HG02588 (cell line): Measurements from ENCODE around the gene CD300LG.

Experiments
- ATAC-seq: cut with Tn5 transposase; IDR thresholded peaks from one replicate; pipeline ENCODE4 v1.9.1; 2021; ENCODE audit warnings: mild to moderate bottlenecking, moderate library complexity; ENCODE audit not compliant: unreplicated experiment

Gene CD300LG

GRCh38 chr17:43905400-43905984 lies 58.5 kb downstream of the CD300LG start:
- no peak for ATAC-seq

DNA sequence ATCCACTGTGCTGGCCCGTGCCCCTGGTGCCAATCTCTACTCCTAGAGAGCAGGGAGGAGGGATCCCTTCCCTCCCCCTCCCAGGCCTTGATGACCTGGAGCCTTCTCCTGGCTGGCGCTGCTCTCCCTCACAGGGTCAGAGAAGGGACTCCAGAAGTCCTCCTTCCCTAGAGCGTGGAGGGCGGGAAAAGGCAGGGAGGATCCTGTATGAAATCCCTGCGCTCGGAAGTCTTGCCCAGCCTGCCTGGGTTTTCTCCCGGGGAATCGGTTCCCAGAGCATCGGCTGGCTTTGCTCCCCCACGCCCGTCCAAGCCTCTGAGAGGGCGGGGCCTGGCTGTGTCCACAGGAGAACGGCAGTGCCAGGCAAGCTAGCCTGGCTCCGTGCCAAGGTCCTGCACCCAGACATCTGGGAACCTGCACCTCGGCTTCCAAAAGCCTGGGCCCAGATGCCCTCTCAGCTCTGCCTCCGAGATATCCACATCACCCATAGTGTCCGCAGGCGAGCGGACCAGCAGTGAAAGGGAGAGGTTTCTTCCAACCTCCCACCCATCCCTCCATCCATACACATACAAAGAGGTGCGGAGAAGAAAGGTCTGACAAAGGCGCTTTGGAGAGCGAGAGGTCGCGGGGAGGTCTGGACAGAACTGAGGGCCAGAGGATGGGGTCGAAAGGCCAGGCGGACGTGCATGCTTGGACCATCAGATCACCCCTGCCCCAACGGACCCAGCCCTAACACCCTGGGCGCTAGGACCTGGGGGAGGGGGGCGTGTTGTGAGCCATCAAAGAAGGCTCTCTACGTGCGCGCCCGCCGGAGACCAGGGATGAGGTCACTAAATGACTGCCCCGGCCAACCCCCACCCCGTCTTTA lies 59.2 kb downstream of the CD300LG start:
- no peak for ATAC-seq

- ATAC-seq, result no peak
These were observed 60.0 kb downstream of the CD300LG start for GRCh38 chr17:43906951-43907424.

- ATAC-seq, result no peak
These were observed 60.5 kb downstream of the CD300LG start, which contains the start of gene MPP2 for GRCh38 chr17:43907425-43907981. TSS of gene MPP2 (minus strand) at chr17:43907536. CDS start at chr17:43904460, 3,076 bp downstream.

- no peak for ATAC-seq
These were observed 61.2 kb downstream of the CD300LG start for GRCh38 chr17:43907998-43908721.

GRCh38 chr17:43909537-43910231 lies 62.7 kb downstream of the CD300LG start:
- ATAC-seq, result no peak

- ATAC-seq, result no peak
These were observed 64.9 kb downstream of the CD300LG start for GRCh38 chr17:43911904-43912303.

- no peak for ATAC-seq
These were observed 65.8 kb downstream of the CD300LG start for GRCh38 chr17:43912635-43913304.
